NT2/D1 (cell line): ENCODE data around the gene API5.
"Not testable (repeated sequence)": the region's sequence is repeated elsewhere in the genome, so short reads cannot be mapped to it uniquely, and the experiment has no call there.

Source experiments
- DNase-seq: peaks from one replicate; pipeline ENCODE4 v3.0.0-alpha.2; 2011; ENCODE audit warnings: low read depth, low spot score
- H3K27me3 ChIP-seq: 2 replicates; pipeline ENCODE4 v1.6.0; 2011; ENCODE audit warnings: mild to moderate bottlenecking; ENCODE audit not compliant: insufficient read length, insufficient read depth
- H3K36me3 ChIP-seq: 2 replicates; pipeline ENCODE4 v1.6.1; 2011; ENCODE audit warnings: mild to moderate bottlenecking, low read length, mixed read lengths; ENCODE audit not compliant: insufficient read depth, insufficient read length
- H3K4me1 ChIP-seq: 2 replicates; pipeline ENCODE4 v1.5.1; 2011; ENCODE audit not compliant: insufficient read depth, insufficient read length
- H3K4me3 ChIP-seq: 2 replicates; pipeline ENCODE4 v1.5.1; 2011; ENCODE audit warnings: low read depth; ENCODE audit not compliant: insufficient read length
- H3K9ac ChIP-seq: 2 replicates; pipeline ENCODE4 v1.6.0; 2011; ENCODE audit warnings: low read depth; ENCODE audit not compliant: insufficient read length
- H3K9me3 ChIP-seq: 2 replicates; pipeline ENCODE4 v1.5.1; 2011; ENCODE audit warnings: mild to moderate bottlenecking, low read length; ENCODE audit not compliant: insufficient read depth
- SUZ12 ChIP-seq: IDR thresholded peaks from 2 replicates; pipeline ENCODE4 v1.6.1; 2011; ENCODE audit not compliant: insufficient read length, insufficient read depth; ENCODE audit errors: extremely low read depth
- YY1 ChIP-seq: IDR thresholded peaks from 2 replicates; pipeline ENCODE4 v1.6.1; 2011; ENCODE audit not compliant: insufficient read length, insufficient read depth
- ZNF274 ChIP-seq: IDR thresholded peaks from 2 replicates; pipeline ENCODE4 v1.6.1; 2011; ENCODE audit warnings: mild to moderate bottlenecking, low read depth, low read length

The API5 gene

DNA sequence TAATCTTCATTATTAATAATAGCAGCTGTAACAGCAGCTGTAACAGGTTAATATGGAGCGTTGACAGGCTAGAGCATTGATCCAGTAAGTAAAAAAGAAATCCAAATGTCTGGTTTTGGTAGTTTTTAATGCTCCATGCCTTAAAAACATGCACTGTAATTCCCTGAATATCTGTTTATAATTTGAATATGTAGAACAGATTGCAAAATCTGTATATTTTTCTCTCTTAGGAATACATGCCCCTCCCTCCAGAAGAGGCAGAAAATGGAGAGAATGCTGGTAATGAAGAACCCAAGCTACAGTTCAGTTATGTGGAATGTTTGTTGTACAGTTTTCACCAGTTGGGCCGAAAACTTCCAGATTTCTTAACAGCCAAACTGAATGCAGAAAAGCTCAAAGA lies 16.7 kb downstream of the API5 start:
- DNase-seq: no peak
- Histone ChIP-seq H3K36me3 (peaks cover 100% of the 10 kb centered on the region), H3K4me3 (no peak overlapping the region), H3K9ac (no peak overlapping the region), H3K9me3 (no peaks in the 10 kb centered on the region), H3K4me1 (no peaks in the 10 kb centered on the region), H3K27me3 (no peaks in the 10 kb centered on the region)
- TF ChIP-seq SUZ12 (no peak), YY1 (no peak), ZNF274 (no peak)

DNA sequence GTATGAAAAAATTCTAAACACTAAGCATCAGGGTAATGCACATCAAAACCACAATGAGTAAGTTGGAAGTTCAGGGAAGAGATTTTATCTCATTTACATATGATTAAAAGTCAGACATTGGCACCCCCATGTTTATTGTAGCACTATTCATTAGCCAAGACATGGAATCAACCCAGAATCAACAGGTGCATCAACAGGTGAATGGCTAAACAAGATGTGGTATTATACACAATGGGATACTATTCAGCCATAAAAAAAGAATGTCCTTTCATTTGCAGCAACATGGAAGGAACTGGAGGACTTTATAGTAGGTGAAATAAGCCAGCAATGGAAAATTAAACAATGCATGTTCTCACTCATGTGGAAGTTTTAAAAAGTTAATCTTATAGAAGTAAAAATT lies 29.4 kb downstream of the API5 start:
- no peaks in the 10 kb centered on the region for H3K27me3 ChIP-seq
- no peaks in the 10 kb centered on the region for H3K9me3 ChIP-seq
- no peak overlapping the region for H3K4me3 ChIP-seq
- no peak for DNase-seq
- H3K9ac ChIP-seq: no peak overlapping the region
- TF ChIP-seq SUZ12 (no peak), YY1 (no peak), ZNF274 (no peak)
- H3K4me1 ChIP-seq: no peaks in the 10 kb centered on the region
- peaks cover 59% of the 10 kb centered on the region for H3K36me3 ChIP-seq

- H3K36me3 ChIP-seq, H3K4me3 ChIP-seq, H3K4me1 ChIP-seq, H3K27me3 ChIP-seq, DNase-seq, H3K9ac ChIP-seq: not testable (repeated sequence)
- peaks cover 11% of the 10 kb centered on the region for H3K9me3 ChIP-seq
Observed at GRCh38 chr11:43351426-43351825, 39.6 kb downstream of the API5 start.

DNA sequence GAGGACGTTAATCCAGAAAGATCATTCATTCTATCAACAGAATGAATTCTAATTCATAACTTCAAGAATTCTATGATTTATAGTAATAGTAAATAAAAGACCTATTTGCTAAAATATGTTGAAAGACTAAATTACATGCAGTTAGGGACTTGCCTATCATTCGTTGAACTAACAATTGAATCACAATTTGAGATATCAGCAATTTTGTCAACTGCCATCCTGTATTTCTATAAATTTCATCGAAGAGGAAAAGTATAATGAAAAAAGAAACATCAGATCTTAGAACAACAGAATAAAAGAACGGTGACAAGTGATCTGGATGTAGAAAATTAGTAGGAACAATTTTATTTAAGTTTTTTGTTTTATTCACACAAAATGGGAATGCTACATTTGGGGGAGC lies 42.5 kb downstream of the API5 start:
- DNase-seq: no peak
- H3K4me3 ChIP-seq: no peak overlapping the region
- TF ChIP-seq YY1: no peak
- no peak for TF ChIP-seq SUZ12
- no peak for TF ChIP-seq ZNF274
- no peaks in the 10 kb centered on the region for H3K36me3 ChIP-seq
- H3K9me3 ChIP-seq: peaks cover 11% of the 10 kb centered on the region
- no peaks in the 10 kb centered on the region for H3K4me1 ChIP-seq
- H3K27me3 ChIP-seq: no peaks in the 10 kb centered on the region
- H3K9ac ChIP-seq: no peak overlapping the region

- Histone ChIP-seq H3K9me3 (peaks cover 11% of the 10 kb centered on the region), H3K36me3 (peaks cover 9% of the 10 kb centered on the region)
- no peak for TF ChIP-seq ZNF274
- no peak for TF ChIP-seq YY1
- no peak for TF ChIP-seq SUZ12
Observed at GRCh38 chr11:43356336-43356735, 44.5 kb downstream of the API5 start.

GRCh38 chr11:43358279-43358800 lies 46.5 kb downstream of the API5 start:
- Histone ChIP-seq H3K4me1 (peaks cover 2% of the 10 kb centered on the region), H3K4me3 (peak overlapping the region; percentile 95), H3K9me3 (no peaks in the 10 kb centered on the region), H3K36me3 (peaks cover 21% of the 10 kb centered on the region), H3K27me3 (no peaks in the 10 kb centered on the region), H3K9ac (peak overlapping the region; percentile 100)
- DNase-seq: no peak
- TF ChIP-seq SUZ12: no peak
- TF ChIP-seq ZNF274: no peak
- no peak for TF ChIP-seq YY1

More at GRCh38 chr11:43356336-43356735, 44.5 kb downstream of the API5 start:
- H3K4me1 ChIP-seq: peaks cover 2% of the 10 kb centered on the region
- no peak overlapping the region for H3K4me3 ChIP-seq
- no peak overlapping the region for H3K9ac ChIP-seq
- H3K27me3 ChIP-seq: no peaks in the 10 kb centered on the region
- no peak for DNase-seq

DNA sequence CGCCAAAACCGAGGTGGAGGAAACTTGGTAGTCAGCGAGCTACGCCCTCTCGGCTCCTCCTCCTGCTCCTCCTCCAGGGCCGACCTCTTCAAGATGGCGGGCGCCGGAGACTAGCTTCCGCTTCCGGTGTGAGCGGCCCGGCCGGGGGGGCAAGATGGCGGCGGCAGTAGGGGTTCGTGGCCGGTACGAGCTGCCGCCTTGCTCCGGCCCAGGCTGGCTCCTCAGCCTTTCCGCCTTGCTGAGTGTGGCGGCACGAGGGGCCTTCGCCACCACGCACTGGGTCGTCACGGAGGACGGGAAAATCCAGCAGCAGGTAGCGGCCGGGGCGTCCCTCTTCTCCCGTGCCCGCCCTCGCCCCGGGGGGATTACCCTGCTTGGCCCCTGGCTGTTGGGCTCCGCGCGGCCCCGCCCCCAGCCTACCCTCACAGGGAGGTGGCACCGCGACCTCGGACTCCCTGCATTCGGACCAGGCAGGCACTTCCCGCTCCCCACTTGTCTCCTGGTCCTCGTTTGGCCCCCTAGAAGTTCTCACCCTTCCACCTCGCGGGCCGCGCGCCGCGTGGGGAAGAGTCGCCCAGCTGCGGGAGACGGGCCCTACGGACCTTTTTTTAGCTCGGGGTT lies 47.1 kb downstream of the API5 start, which contains the start of gene TTC17:
Gene TTC17 (plus strand): TSS at position 120 of the 621 bp plus-strand sequence. CDS start 35 bp downstream, at position 155.
- Histone ChIP-seq H3K9me3 (no peaks in the 10 kb centered on the region), H3K4me1 (peaks cover 2% of the 10 kb centered on the region), H3K27me3 (no peaks in the 10 kb centered on the region), H3K4me3 (peak within 1 kb of the TSS; percentile 95), H3K36me3 (peaks cover 21% of the 10 kb centered on the region), H3K9ac (peak within 1 kb of the TSS; percentile 100)
- peak; percentile 97 for DNase-seq
- TF ChIP-seq YY1 (peak; percentile 97), ZNF274 (no peak), SUZ12 (no peak)
